HG03045 (cell line): ENCODE results near the gene CISD3.
"Not testable (repeated sequence)": the region's sequence is repeated elsewhere in the genome, so short reads cannot be mapped to it uniquely, and the experiment has no call there.

Experiments
- ATAC-seq: cut with Tn5 transposase; IDR thresholded peaks from one replicate; pipeline ENCODE4 v1.9.1; 2021; ENCODE audit warnings: mild to moderate bottlenecking, moderate library complexity; ENCODE audit not compliant: unreplicated experiment

The CISD3 gene

DNA sequence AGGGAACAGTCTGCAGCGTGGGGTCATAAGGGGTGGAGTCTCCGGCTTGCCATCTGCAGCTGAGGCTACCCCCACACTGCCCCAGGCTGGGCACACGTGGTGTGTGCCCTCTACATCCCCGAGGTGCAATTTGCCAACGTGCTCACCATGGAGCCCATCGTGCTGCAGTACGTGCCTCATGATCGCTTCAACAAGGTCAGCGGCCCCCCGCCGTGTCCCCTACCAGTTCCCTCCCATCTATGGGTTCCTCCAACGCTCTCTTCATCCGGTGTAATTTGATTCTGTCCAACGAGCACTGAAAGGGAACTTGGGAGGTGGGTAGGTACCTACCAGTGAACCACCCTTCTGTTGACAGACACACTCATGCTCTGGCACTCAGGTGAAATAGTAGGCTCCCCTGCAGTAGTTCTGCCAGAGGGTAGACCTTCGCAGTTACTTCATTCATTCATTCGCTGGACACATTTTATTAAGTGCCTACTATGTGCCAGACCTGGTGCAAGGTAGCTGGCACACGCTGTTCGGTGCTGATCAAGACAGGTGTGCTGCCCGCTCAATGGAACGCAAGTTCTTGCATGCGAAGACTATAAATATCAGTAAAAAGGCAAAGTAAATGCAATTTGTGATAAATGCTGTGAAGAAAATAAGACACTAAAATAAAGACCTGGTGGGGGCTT lies 22.3 kb upstream of the CISD3 start:
- ATAC-seq: no peak

- ATAC-seq: no peak
Observed at GRCh38 chr17:38709104-38709820, 20.9 kb upstream of the CISD3 start.

- no peak for ATAC-seq
Observed at GRCh38 chr17:38709864-38710603, 20.1 kb upstream of the CISD3 start.

DNA sequence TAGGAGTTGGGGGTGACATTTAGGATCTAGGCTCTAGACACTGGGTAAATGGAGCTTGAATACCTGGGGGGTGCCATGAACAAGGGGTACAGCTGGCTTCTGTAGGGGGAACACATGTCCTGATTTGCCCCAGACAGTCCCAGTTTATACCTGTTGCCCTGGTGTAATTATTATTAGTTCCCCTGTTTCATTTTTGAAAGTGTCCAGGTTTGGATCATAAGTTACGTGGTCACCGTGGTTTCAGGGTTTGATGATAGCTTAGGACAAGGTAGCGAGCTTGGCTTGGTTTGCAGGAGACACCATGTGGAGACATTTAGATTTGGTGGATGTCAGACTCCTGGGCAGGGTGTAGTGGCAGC lies 19.6 kb upstream of the CISD3 start:
- no peak for ATAC-seq

GRCh38 chr17:38710985-38711384 lies 19.2 kb upstream of the CISD3 start:
- no peak for ATAC-seq

DNA sequence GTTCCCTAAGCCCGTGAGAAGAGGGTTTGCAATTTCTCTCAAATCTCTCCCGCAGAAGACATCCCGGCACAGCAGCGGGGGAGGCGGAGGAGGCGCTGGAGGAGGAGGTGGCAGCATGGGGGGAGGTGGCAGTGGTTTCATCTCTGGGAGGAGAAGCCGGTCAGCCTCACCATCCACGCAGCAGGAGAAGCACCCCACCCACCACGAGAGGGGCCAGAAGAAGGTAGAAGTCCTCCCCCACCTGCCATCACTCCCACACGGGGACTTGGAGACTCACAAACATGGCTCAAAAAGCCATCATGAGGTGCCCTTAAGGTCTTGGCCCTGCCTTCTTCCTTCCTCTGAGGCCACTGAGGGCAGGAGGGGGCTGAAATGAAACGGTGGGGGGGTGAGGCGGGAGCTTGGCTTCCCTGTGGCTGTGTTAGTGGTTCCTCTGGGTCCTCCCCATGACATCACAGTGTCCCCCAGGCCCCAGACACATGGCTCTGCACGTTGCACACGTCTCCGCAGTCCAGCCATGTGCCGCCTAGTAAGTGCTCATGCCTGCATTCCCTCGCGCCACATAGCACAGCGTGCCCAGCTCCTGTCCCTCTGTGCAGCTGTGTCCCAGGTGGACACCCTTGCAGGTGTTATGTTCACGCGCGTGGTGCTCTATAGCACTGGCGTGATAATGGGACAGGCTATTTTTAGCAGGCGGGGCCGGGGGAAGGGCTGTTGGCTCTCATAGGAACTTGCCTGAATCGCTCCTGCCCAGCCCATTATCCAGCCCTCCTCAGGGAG lies 18.2 kb upstream of the CISD3 start:
- ATAC-seq: no peak

- ATAC-seq: no peak
Observed at GRCh38 chr17:38712593-38712992, 17.5 kb upstream of the CISD3 start.

DNA sequence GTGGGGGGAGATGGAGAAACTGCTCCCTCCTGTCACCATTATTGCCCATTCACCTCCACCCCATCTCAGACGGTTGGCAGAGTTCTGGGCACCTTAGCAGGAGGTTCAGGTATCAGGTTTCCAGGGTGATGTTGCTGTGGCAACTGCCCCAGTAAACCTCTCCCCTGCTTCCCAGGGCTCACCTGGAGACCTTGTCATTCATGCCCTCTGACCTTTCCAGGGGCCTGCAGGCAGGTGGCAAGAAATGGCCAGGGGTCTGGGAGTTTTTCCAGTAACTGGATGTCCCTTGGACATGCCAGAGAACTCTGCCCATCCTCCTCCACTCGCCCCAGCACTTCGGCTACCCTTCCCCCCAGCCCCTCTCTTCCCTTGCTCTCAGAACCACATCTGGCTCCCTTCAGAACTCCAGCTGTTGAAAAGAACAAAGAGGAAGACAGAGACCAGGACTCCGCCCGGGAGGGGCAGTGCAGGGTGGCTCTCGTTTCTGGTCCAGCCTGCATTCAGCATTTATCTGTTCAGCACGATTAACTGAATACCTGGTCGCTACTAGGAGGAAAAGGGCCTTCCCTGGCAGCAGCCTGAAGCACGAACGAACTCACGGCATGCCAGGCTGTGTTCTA lies 16.6 kb upstream of the CISD3 start:
- no peak for ATAC-seq

DNA sequence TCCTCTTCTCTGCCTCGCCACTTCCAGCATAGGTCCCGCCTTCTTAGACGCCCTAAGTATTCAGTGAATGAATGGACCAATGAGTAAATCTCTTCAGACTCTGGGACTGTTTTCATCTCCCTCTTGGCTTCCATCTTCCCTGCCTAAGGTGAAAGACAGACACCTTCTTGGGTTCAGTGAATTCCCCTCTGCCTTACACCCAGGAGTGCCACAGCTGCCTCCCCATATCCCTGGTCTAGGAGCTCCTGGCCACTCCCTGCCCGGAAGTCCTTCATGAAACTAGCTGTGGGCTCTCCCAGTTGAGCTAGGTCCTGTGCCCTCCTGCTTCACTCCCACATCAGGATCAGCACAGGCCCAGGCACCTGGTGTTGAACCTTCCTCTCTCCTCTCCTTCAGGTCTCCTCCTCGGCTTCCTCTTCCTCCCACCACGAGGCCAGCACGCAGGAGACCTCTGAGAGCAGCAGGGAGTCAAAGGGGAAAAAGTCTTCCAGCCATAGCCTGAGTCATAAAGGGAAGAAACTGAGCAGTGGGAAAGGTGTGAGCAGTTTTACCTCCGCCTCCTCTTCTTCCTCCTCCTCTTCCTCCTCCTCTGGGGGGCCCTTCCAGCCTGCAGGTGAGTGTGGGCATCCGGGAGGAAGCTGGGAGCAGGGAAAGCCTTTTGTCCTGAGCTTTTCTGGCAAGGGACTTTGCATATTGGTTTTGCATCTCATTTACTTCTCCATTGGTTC lies 14.8 kb upstream of the CISD3 start:
- no peak for ATAC-seq

DNA sequence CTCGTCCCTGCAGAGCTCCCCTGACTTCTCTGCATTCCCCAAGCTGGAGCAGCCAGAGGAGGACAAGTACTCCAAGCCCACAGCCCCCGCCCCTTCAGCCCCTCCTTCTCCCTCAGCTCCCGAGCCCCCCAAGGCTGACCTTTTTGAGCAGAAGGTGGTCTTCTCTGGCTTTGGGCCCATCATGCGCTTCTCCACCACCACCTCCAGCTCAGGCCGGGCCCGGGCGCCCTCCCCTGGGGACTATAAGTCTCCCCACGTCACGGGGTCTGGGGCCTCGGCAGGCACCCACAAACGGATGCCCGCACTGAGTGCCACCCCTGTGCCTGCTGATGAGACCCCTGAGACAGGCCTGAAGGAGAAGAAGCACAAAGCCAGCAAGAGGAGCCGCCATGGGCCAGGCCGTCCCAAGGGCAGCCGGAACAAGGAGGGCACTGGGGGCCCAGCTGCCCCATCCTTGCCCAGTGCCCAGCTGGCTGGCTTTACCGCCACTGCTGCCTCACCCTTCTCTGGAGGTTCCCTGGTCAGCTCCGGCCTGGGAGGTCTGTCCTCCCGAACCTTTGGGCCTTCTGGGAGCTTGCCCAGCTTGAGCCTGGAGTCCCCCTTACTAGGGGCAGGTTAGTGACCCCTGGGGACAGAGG lies 13.7 kb upstream of the CISD3 start:
- ATAC-seq: no peak

DNA sequence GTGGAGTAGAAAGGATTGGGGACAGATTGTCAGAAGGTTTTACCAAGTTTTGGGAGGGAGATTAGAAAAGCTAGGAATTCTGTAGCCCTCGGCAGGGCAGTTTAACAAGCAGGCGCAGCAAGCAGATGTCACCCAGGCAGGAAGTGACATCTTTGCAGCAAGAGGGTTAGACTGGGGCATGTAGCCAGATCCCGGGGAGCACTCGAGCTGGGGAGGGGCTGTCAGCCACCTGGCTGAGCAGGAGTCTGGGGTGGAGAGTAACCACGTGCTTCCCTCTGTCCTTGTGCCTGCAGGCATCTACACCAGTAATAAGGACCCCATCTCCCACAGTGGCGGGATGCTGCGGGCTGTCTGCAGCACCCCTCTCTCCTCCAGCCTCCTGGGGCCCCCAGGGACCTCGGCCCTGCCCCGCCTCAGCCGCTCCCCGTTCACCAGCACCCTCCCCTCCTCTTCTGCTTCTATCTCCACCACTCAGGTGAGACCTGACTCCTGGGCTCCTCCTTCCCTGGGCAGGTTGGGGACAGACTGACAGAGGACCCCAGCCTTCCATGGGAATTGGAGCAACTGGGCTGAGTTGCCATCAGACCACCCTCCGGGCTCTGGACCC lies 12.9 kb upstream of the CISD3 start:
- ATAC-seq: no peak

GRCh38 chr17:38719289-38719942 lies 10.7 kb upstream of the CISD3 start:
- ATAC-seq: no peak

DNA sequence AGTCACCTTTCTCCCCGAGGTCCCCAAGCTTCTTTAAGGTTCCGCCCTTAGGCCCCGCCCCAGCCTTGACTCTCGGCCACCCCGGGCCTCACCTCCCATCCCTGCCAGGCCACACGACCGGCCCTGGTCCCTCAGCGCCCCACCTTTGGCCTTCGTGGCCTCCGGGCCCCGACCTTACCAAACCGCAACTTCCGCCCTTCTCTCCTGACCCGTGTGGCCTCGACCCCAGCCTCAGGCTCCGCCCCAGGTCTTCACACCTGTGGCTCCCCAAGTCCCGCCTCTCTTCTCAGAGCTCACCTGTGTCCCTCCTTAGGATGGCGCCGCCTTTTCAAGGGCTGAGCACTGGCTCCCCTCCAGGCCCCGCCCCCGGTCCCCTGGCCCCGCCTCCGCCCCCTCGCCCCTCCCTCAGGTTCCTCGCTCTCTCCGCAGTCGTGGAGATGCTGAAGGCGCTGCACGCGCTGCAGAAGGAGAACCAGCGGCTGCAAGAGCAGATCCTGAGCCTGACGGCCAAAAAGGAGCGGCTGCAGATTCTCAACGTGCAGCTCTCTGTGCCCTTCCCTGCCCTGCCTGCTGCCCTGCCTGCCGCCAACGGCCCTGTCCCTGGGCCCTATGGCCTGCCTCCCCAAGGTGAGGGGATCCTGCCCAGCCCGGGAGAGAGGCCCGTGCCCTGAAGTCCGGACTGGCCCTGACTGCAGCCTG lies 10.0 kb upstream of the CISD3 start:
- no peak for ATAC-seq

DNA sequence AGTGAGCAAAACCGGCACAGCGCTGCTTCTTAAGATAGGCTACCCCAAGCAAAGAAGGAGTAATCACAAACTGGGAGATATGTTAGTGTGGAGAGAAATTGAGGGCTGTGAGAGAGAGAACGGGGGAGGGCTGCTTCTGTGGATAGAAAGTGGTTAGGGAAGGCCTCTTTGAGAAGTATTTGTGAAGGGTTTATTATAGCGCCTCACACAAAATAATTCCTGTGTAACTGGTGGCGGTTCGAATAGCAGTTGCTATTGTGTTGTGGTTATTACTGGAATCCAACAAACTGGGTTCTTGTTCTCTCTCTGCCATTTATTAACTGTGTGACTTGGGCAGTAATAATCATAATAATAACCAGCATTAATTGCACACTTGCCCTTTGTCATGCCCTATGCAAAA lies 9.2 kb upstream of the CISD3 start:
- no peak for ATAC-seq

DNA sequence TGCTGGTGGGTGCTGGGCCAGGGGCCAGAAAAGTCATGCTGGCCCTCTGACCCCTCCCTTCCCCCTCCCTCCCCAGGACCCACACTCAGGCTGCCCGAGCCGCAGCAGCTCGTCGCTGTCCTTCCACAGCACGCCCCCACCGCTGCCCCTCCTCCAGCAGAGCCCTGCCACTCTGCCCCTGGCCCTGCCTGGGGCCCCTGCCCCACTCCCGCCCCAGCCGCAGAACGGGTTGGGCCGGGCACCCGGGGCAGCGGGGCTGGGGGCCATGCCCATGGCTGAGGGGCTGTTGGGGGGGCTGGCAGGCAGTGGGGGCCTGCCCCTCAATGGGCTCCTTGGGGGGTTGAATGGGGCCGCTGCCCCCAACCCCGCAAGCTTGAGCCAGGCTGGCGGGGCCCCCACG lies 8.3 kb upstream of the CISD3 start:
- no peak for ATAC-seq

DNA sequence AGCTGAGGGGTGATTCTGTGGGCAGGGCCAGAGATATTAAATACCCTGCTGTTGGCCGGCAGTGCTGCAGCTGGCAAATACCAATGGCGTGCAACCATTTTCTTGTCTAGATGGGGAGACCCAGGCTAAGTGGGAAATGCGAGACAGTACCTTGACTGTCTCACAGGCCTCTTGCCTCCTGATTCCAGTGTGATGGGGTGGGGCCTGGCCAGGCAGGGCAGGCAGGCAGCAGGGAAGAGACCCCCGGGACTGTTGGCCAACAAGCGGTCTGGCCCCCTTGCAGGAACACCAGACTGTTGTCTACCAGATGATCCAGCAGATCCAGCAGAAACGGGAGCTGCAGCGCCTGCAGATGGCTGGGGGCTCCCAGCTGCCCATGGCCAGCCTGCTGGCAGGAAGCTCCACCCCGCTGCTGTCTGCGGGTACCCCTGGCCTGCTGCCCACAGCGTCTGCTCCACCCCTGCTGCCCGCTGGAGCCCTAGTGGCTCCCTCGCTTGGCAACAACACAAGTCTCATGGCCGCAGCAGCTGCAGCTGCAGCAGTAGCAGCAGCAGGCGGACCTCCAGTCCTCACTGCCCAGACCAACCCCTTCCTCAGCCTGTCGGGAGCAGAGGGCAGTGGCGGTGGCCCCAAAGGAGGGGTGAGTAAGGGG lies 5.7 kb upstream of the CISD3 start:
- no peak for ATAC-seq

- no peak for ATAC-seq
Observed at GRCh38 chr17:38725066-38725465, 5.1 kb upstream of the CISD3 start.

- ATAC-seq: not testable (repeated sequence)
Observed at GRCh38 chr17:38726145-38726544, 4.0 kb upstream of the CISD3 start.
